HCEC 1CT (cell line): ENCODE measurements around the gene ITPR1.
A peak's percentile ranks its signal among the peaks of the same experiment; 100 is the strongest.

Experiments
- DNase-seq: peaks from one replicate; pipeline ENCODE4 v3.0.0-alpha.2; 2017

Gene ITPR1

DNA sequence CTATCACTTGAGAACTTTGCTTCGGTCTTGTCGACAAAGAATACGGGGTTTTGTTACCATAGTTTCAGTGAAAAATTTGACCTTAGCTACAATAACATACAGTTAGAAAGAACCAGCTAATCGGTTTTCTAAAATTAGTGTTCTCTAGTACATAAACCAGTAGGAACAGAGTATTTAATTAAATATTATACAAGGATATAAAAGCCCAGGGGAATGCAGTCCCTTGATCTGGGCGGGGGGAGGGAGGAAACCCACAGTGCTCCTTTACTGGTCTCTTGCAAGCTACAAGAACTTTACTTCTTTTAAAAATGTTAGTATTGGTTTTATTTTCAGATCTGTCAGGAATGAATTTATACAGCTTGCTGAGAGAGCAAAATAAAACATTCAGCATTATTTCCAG is 41.8 kb downstream of the ITPR1 start:
- no peak for DNase-seq

DNA sequence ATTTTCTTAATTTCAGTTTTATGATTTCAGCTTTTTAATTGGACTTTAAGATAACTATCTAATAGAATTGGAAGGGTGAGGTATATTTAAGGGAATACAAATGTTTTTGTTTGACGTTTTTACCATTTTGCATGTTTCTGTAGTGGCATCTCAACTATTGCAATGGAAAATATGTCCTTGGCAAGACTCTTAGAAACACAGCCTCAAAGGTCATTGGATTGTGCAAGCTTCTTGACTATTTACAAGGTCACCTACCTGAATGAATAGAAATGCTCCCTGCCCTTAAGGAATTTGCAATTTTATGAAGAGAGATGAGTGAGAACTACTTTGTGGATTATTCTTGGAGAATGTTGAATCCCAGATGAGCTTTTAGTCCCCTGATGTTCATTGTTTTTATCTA is 43.1 kb downstream of the ITPR1 start:
- no peak for DNase-seq

- DNase-seq = no peak
Measured at GRCh38 chr3:4540267-4540666, 47.1 kb downstream of the ITPR1 start.

DNA sequence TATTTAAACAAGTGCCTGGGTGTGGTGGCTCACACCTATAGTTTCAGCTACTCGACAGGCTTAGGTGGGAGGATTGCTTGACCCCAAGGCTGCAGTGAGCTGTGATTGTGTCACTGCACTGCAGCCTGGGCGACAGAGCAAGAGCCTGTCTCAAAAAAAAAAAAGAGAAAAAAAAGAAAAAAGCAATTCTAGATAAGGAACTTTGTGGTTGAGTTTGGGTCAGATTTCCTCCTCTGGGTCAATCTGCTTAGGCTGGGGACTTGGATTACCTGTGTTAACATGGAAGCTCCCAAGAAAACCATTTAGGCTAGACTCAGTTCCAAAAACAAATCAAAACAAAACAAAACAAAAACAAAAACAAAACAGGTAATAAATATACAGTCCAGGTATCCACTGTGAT is 50.0 kb downstream of the ITPR1 start:
- no peak for DNase-seq

GRCh38 chr3:4546346-4547178 is 53.4 kb downstream of the ITPR1 start:
- peak; percentile 61 for DNase-seq

- peak; percentile 70 for DNase-seq
Measured at GRCh38 chr3:4547799-4548198, 54.7 kb downstream of the ITPR1 start.

DNA sequence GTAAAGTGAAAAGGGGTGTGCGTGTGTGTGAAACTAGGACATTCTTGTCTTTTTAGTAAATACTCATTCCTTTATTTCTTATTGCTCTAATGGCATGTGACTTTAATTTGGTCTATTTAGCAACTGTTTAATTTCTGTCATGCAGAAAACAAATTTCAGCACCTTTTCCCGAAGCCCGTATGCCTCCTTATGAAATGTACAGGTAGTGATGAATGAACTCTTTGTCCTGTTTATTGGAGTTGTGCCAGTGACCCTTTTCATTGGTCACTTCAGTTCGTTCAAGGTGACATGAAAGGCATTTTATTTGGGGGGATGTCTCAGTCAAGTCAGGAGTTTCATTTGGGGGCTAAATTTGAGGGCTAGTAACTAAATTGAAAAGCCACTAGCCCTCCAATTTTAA is 55.2 kb downstream of the ITPR1 start:
- DNase-seq = no peak

GRCh38 chr3:4548780-4549179 is 55.6 kb downstream of the ITPR1 start:
- no peak for DNase-seq

- DNase-seq = no peak
Measured at GRCh38 chr3:4549896-4550295, 56.7 kb downstream of the ITPR1 start.

DNA sequence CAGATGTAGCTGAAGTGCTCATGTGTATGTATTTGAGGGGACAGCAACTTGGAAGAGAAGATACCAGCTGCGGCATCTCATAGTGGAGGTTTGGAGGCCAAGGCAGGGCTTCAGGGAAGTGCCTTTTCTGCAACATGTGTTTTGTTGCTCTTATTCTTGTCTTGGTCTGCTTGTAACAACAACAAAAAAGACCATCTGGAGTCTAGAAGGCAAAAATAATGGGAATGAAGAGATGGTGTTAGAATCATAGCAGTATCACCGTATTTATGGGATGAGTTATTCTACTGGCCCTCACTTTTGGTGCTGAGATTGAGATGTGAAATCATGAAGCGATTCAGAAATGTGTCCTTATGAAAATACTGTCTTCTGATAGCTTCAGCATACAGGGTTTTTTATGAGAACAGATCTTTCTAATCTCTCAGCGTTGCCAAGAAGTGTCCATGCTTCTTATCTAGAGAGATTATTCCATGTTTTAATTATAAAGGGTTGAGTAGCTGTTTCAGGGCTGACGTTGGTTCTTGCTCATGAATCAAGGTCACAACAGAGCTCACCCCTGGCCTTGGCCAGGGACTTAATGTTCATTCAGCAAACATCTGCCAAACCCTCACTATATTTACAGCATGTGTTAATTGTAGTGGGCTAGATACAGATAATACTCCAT is 58.0 kb downstream of the ITPR1 start:
- DNase-seq = peak; percentile 33

- DNase-seq = no peak
Measured at GRCh38 chr3:4551794-4552442, 58.8 kb downstream of the ITPR1 start.

- peak; percentile 39 for DNase-seq
Measured at GRCh38 chr3:4552811-4553210, 59.7 kb downstream of the ITPR1 start.

- peak; percentile 48 for DNase-seq
Measured at GRCh38 chr3:4561661-4562060, 68.5 kb downstream of the ITPR1 start.

DNA sequence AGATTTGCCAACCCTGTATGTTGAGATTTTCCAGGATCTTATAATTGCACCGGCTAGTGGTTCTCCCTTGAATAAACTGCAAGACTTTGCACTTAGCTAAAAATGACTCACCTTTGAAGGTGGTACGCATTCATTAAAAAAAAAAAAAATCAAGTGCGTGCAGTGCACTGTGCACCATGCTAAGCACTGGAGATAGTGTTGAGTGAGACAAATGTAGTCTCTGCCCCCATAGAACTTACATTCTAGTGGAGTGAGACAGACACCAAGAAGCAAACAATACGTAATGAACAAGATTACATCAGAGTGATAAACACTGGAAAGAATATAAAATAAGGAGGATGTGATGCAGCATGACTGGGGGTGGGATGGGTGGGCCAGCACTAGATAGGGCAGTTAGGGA is 69.4 kb downstream of the ITPR1 start:
- DNase-seq = peak; percentile 32

DNA sequence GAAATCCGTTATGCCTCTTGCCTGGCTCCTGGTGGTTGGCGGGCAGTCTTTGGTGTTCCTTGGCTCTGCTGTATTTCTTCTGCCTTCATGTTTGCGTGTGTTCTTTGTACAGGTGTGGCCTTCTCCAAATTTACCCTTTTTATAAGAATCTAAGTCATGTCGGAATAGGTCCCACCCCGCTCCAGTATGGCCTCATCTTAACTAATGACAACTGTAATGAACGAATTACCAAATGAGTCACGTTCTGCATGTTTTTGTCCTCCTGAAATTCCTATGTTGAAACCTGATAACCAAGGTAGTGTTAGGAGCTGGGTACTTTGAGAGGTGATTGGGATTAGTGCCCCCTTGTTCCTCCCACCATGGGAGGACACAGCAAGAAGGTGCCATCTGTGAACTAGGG is 71.1 kb downstream of the ITPR1 start:
- no peak for DNase-seq

- DNase-seq = no peak
Measured at GRCh38 chr3:4564928-4565586, 71.9 kb downstream of the ITPR1 start.

GRCh38 chr3:4565809-4566501 is 72.8 kb downstream of the ITPR1 start:
- no peak for DNase-seq

DNA sequence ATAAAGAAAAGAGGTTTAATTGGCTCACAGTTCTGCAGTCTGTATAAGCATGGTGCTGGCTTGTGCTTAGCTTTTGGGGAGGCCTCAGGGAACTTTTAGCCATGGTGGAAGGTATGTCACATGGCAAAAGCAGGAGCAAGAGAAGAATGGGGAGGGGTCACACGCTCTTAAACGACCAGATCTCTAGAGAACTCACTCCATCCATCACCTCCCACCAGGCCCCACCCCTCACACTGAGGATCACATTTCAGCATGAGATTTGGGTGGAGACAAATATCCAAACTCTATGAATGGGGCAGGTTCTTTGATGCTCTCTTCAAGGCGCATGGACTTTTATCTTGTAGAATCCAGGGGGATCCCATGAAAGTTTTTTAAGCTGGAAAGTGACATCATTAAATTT is 75.7 kb downstream of the ITPR1 start:
- no peak for DNase-seq

DNA sequence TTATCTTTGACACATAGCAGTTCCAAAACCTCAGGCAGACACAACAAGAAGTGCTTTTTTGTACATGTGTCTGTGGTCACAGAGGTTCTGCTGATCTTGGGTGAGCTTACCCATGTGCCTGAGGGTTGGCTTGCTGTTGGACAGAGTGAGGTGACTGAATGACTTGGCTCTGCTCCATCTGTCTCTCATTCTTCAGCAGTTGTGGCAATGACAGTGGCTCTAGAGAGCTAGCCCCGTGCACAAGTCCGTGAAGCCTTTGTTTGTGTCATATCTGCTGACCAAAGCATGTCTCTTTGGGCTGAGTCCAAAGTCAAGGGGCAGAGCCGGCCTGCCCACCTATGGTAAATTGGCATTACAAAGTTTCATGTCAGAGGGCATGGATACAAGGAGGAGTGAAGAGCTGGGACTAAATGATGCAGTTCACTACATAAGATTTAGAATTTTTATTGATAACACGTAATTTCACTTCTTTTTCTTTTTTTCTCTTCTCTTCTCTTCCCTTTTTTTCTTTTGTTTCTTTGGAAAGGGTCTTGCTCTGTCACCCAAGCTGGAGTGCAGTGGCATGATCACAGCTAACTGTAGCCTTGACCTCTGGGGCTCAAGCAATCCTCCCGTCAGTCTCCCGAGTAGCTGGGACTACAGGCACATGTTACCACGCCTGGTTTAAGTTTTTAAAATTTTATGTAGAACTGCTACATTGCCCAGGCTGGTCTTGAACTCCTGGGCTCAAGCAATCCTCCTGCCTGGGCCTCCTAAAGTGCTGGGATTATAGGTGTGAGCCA is 77.9 kb downstream of the ITPR1 start:
- no peak for DNase-seq

DNA sequence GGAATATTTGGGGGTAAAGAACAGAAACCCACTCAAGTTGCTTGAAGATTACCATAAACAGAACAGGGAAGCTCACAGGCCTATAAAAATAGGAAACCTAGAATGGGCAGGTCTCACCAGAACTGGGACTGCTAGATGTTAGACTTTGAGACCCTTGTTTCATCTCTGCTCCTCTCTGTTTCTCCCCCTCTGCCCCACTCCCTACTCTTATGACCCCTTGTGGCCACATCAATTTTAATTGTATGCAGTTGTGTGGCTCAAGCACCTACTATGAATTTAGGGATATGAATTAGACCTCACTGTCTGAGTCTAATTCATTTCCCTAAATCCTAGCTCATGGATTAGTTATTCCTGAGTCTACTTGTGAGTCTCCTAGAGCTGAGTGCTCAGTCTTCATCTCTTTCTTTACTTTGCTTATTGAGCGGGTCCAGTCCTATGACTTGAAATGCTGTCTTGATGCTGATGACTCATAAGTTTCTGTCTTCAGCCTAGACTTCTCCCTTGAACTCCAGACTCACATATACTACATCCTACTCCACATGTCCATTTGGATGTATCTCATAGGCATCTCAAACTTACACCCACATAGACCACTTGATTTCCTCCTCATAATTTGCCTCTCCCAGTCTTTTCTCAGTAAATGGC is 78.7 kb downstream of the ITPR1 start:
- DNase-seq = peak; percentile 29

- no peak for DNase-seq
Measured at GRCh38 chr3:4573153-4573552, 80.0 kb downstream of the ITPR1 start.
